IMR-90 (cell line): ENCODE data around the gene ABHD16A. TPM values are rescaled to one million over a fixed set of nuclear protein-coding genes. Genes with fewer than 3 reads are reported as not detected.

Experiments
- ATAC-seq: fragments of 200-7000 bp; cut with Tn5 transposase; 2 replicates; pipeline ENCODE4 v1.9.1; 2020; ENCODE audit warnings: low read depth, mild to moderate bottlenecking, moderate library complexity
- BruUV-seq: library from RNA; stranded (reverse); fragments of 400-500 nt; replicated peaks from 2 replicates; lab custom pipeline; 2021; lab: Mats Ljungman, UMichigan
- CTCF ChIA-PET: fragments of 300-600 bp; formaldehyde crosslinking; extraction: SDS; loops from one replicate; lab custom pipeline; 2021; ENCODE audit warnings: antibody characterized with exemption; lab: Yijun Ruan, JAX
- POLR2A ChIA-PET: fragments of 300-600 bp; sonication (Branson Sonifier 250); formaldehyde crosslinking; loops from one replicate; lab custom pipeline; 2022; ENCODE audit warnings: antibody characterized with exemption; ENCODE audit not compliant: unreplicated experiment; lab: Charles Lee
- DNase-seq: peaks from one replicate; pipeline ENCODE4 v3.0.0; 2013
- H2AFZ ChIP-seq: replicated peaks from 2 replicates; pipeline ENCODE3; 2013; ENCODE audit warnings: low read length, mild to moderate bottlenecking; ENCODE audit not compliant: poor library complexity
- H2AK5ac ChIP-seq: 2 replicates; pipeline ENCODE4 v1.6.1; 2013; ENCODE audit warnings: low read depth, low read length, inconsistent platforms
- H2AK9ac ChIP-seq: replicated peaks from 2 replicates; pipeline ENCODE3; 2013; ENCODE audit warnings: mild to moderate bottlenecking, low read depth, low read length, moderate library complexity; ENCODE audit not compliant: poor library complexity
- H2BK120ac ChIP-seq: 2 replicates; pipeline ENCODE4 v1.6.1; 2013; ENCODE audit warnings: low read depth, low read length, inconsistent platforms
- H2BK15ac ChIP-seq: 3 replicates; pipeline ENCODE4 v1.6.1; 2013; ENCODE audit warnings: low read depth, low read length, inconsistent platforms
- H2BK20ac ChIP-seq: 2 replicates; pipeline ENCODE4 v1.6.1; 2013; ENCODE audit warnings: low read depth, mild to moderate bottlenecking, inconsistent platforms, low read length, moderate library complexity
- H2BK5ac ChIP-seq: 2 replicates; pipeline ENCODE4 v1.6.1; 2013; ENCODE audit warnings: mild to moderate bottlenecking, low read depth, low read length, inconsistent platforms; ENCODE audit not compliant: poor library complexity, severe bottlenecking
- H3K14ac ChIP-seq: replicated peaks from 2 replicates; pipeline ENCODE4 v1.6.1; 2013; ENCODE audit warnings: low read depth, low read length, inconsistent platforms
- H3K18ac ChIP-seq: 2 replicates; pipeline ENCODE4 v1.6.1; 2013; ENCODE audit warnings: low read depth, low read length, control low read depth
- H3K23ac ChIP-seq: 2 replicates; pipeline ENCODE4 v1.6.1; 2013; ENCODE audit warnings: low read depth, low read length, inconsistent platforms
- H3K27ac ChIP-seq: 2 replicates; pipeline ENCODE4 v1.5.1; 2013; ENCODE audit warnings: mild to moderate bottlenecking, control low read depth, low read length; ENCODE audit not compliant: insufficient read depth
- H3K27me3 ChIP-seq: 2 replicates; pipeline ENCODE4 v1.6.1; 2013; ENCODE audit warnings: low read length; ENCODE audit not compliant: control insufficient read depth, insufficient read depth
- H3K36me3 ChIP-seq: 2 replicates; pipeline ENCODE4 v1.6.1; 2013; ENCODE audit warnings: low read length, mixed read lengths; ENCODE audit not compliant: control insufficient read depth, insufficient read depth
- H3K4ac ChIP-seq: 2 replicates; pipeline ENCODE4 v1.6.1; 2013; ENCODE audit warnings: low read depth, low read length, inconsistent platforms
- H3K4me1 ChIP-seq: 2 replicates; pipeline ENCODE4 v1.6.1; 2013; ENCODE audit warnings: low read length, mixed read lengths; ENCODE audit not compliant: control insufficient read depth, insufficient read depth
- H3K4me2 ChIP-seq: 2 replicates; pipeline ENCODE4 v1.6.1; 2013; ENCODE audit warnings: low read depth, mild to moderate bottlenecking, control low read depth, low read length, moderate library complexity
- H3K4me3 ChIP-seq: 2 replicates; pipeline ENCODE4 v1.5.1; 2013; ENCODE audit warnings: low read depth, mild to moderate bottlenecking, control low read depth, low read length, moderate library complexity; ENCODE audit not compliant: insufficient read depth
- H3K56ac ChIP-seq: 2 replicates; pipeline ENCODE4 v1.6.1; 2013; ENCODE audit warnings: low read length, inconsistent platforms; ENCODE audit not compliant: insufficient read depth; ENCODE audit errors: extremely low read depth
- H3K79me1 ChIP-seq, 2 experiments: 2 replicates each; pipeline ENCODE4 v1.6.1; 2013; ENCODE audit warnings: low read length in 2 of 2, inconsistent platforms in 1 of 2, low read depth in 1 of 2
- H3K9ac ChIP-seq: 2 replicates; pipeline ENCODE4 v1.6.1; 2013; ENCODE audit warnings: low read depth, low read length, control low read depth
- H3K9me1 ChIP-seq: 2 replicates; pipeline ENCODE4 v1.6.1; 2013; ENCODE audit warnings: low read length, inconsistent platforms; ENCODE audit not compliant: insufficient read depth
- H3K9me3 ChIP-seq: 2 replicates; pipeline ENCODE4 v1.6.1; 2013; ENCODE audit warnings: low read length; ENCODE audit not compliant: control insufficient read depth, insufficient read depth
- H4K20me1 ChIP-seq: 2 replicates; pipeline ENCODE4 v1.6.1; 2013; ENCODE audit warnings: low read length, inconsistent platforms; ENCODE audit not compliant: insufficient read depth
- H4K5ac ChIP-seq: 2 replicates; pipeline ENCODE4 v1.6.1; 2013; ENCODE audit warnings: mild to moderate bottlenecking, low read depth, low read length, control low read depth
- H4K8ac ChIP-seq, 2 experiments: 2 replicates each; pipeline ENCODE4 v1.6.1; 2013; ENCODE audit warnings: low read depth in 2 of 2, low read length in 2 of 2, control low read depth in 1 of 2, inconsistent platforms in 1 of 2
- H4K91ac ChIP-seq: 2 replicates; pipeline ENCODE4 v1.6.1; 2013; ENCODE audit warnings: low read depth, low read length, inconsistent platforms; ENCODE audit not compliant: insufficient read depth
- CTCF ChIP-seq: conservative IDR thresholded peaks from 2 replicates; pipeline ENCODE4 v1.5.1; 2012; ENCODE audit warnings: mild to moderate bottlenecking, low read depth, low read length, improper control_type of control experiment
- ELK1 ChIP-seq: fragments of 150-350 bp; IDR thresholded peaks from 2 replicates; pipeline ENCODE4 v1.6.1; 2016; ENCODE audit warnings: low read depth, mild to moderate bottlenecking, low read length, moderate library complexity, borderline replicate concordance
- WGBS, 2 experiments: methylation state at CpG; one replicate each; pipeline versions ENCODE4 v1.1.5 to v1.1.7; 2013; ENCODE audit warnings: missing lambda C conversion rate in 2 of 2; ENCODE audit not compliant: insufficient read length in 1 of 2; ENCODE audit errors: extremely low coverage in 2 of 2; 5-methylcytosine and 5-hydroxymethylcytosine counted together
- dilution Hi-C: fragments of 300-500 bp; cut with HindIII; formaldehyde crosslinking; loops from one replicate; pipeline ENCODE4 v1.14.3; 2018; ENCODE audit warnings: low sequenced_read_pairs; ENCODE audit not compliant: unreplicated experiment
- in situ Hi-C: fragments of 300-500 bp; cut with MboI; formaldehyde crosslinking; loops from 3 replicates; pipeline ENCODE4 v1.14.3; 2019; ENCODE audit warnings: low sequenced_read_pairs, inconsistent platforms, mixed read lengths
- intact Hi-C: fragments of 100-400 bp; cut with micrococcal nuclease; formaldehyde crosslinking; loops from 2 replicates; pipeline ENCODE4 v1.10.0; 2022
- polyA plus RNA-seq, 3 experiments: library from polyadenylated mRNA; depleted of rRNA; stranded (reverse); fragments of >200 nt; gene quantifications; 2 replicates each; pipeline ENCODE4 v1.2.3, GENCODE V29; 2012; ENCODE audit warnings: low replicate concordance in 1 of 3
- total RNA-seq: library from RNA; depleted of rRNA; stranded (reverse); fragments of >200 nt; gene quantifications from 2 replicates; pipeline ENCODE4 v1.2.3, GENCODE V29; 2012

ABHD16A gene
- total and polyA plus RNA-seq, 2 of the 4 experiments (the other 2 are of a cell fraction), result 31.5 to 35.1 TPM

DNA sequence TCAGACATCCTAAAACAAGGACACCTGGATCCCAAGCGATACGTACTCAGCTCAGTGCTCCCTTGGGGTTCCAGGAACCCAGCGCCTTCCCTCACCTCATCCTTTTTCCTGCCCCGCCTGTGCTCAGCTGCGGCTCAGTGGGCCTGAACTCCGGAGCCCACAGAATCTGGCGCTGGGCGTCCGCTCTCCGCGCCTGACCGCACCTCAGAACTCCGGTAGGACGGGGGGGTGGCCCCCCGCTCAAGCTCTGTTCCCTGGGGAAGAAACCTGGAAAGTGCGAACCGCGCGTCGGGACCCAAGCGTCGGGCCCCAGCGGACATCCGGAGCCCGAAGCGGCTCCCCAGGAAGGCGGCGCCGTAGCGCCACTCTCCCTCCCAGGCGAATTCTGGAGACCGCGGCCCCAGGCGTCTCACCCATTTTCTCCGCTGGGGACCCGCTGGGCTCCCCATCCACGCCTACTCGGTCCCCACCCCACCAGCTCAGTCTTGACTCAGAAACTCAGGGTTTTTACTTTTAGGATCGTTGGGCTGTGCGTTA lies 21.9 kb downstream of the ABHD16A start:
- Histone ChIP-seq H3K9me1 (0 out of 2 replicates have a peak, but pooled peaks cover 5% of the 10 kb centered on the region), H4K8ac (peak overlapping the region; percentile 68 to 78), H3K56ac (no peak overlapping the region), H3K9ac (peak overlapping the region; percentile 53), H3K27me3 (no peaks in the 10 kb centered on the region), H2BK20ac (no peak overlapping the region), H2AFZ (peak overlapping the region; percentile 93), H4K5ac (peak overlapping the region; percentile 82), H3K4me3 (peak overlapping the region; percentile 27), H3K4ac (peak overlapping the region; percentile 62), H3K36me3 (peaks cover 1% of the 10 kb centered on the region), H3K18ac (peak overlapping the region; percentile 40; the same call in 1 of the 2 replicates), H2BK15ac (peak overlapping the region; percentile 38; the same call in 1 of the 3 replicates), H4K20me1 (no peaks in the 10 kb centered on the region), H2BK5ac (peak overlapping the region; percentile 6), H3K27ac (peak overlapping the region; percentile 42), H3K4me1 (peaks cover 12% of the 10 kb centered on the region), H2BK120ac (peak overlapping the region; percentile 33; the same call in 1 of the 2 replicates), H4K91ac (peak overlapping the region; percentile 69), H3K14ac (peak overlapping the region; percentile 26), H3K23ac (peak overlapping the region; percentile 47; the same call in 1 of the 2 replicates), H3K4me2 (peak overlapping the region; percentile 79), H2AK5ac (0 out of 2 replicates have a peak overlapping the region, but pooled peaks have one; percentile 32), H3K9me3 (no peaks in the 10 kb centered on the region), H2AK9ac (peak overlapping the region; percentile 84), H3K79me1 (no peaks in the 10 kb centered on the region)
- intact Hi-C loops, result loop anchor here (2.0 kb wide), 1 partner anchor 48 kb away; the partner anchor contains the start of gene DDAH2
- ATAC-seq (peak; percentile 46), DNase-seq (peak; percentile 22)
- in situ Hi-C loops, result loop anchor here (10.0 kb wide), 2 partner anchors 154 to 264 kb away; partner anchors contain the start of gene CFB
- 5% methylated on average over 23 of the region's 40 CpGs; no CpG with 5 or more reads in 1 of the 2 experiments for WGBS, 2 experiments
- TF ChIP-seq CTCF (peak; percentile 17; the same call in 1 of the 2 replicates), ELK1 (no peak)
- ChIA-PET CTCF (interaction anchor here (0.6 to 0.8 kb wide), 4 partner anchors 15 to 627 kb away, joined by 3 read pairs; partner anchors contain the start of gene DDAH2), POLR2A (interaction anchor here (0.6 kb wide), 2 partner anchors 270 to 495 kb away, joined by 3 to 5 read pairs; partner anchors contain the start of gene AGPAT1)
- dilution Hi-C loops, result no loop called here
- no TSS peak for BruUV-seq
